Sigmoid colon (tissue), 7 donors: Measurements from ENCODE around the gene LMF1. TPM values are rescaled to one million over a fixed set of nuclear protein-coding genes. Genes with fewer than 3 reads are reported as not detected.

Experiments used
- DNase-seq: peaks from one replicate; pipeline ENCODE4 v3.0.0-alpha.2; 2019
- H3K27ac ChIP-seq, 4 donors: fragments of 200-600 bp; sonication (generic); one replicate each; pipeline ENCODE4 v1.5.1; 2016 to 2019; ENCODE audit warnings: mild to moderate bottlenecking in 1 of 4
- H3K27me3 ChIP-seq, 3 donors: fragments of 200-600 bp; sonication (generic); one replicate each; pipeline ENCODE4 v1.5.1; 2019; ENCODE audit warnings: mild to moderate bottlenecking in 1 of 3
- H3K36me3 ChIP-seq, 4 donors: fragments of 200-600 bp; sonication (generic); one replicate each; pipeline ENCODE4 v1.5.1; 2016 to 2019
- H3K4me1 ChIP-seq, 4 donors: fragments of 200-600 bp; sonication (generic); one replicate each; pipeline ENCODE4 v1.5.1; 2017 to 2019
- H3K4me3 ChIP-seq, 4 donors: fragments of 200-600 bp; sonication (generic); one replicate each; pipeline ENCODE4 v1.5.1; 2017 to 2019; ENCODE audit warnings: mild to moderate bottlenecking in 2 of 4, moderate library complexity in 1 of 4
- H3K9me3 ChIP-seq, 4 donors: fragments of 200-600 bp in 3 of 4; sonication (generic) in 3 of 4; one replicate each; pipeline versions ENCODE4 v1.5.1 to v1.6.1; 2013 to 2019
- EP300 ChIP-seq, 4 donors: sonication (generic); formaldehyde crosslinking; IDR thresholded peaks; one replicate each; pipeline ENCODE4 v1.6.1; 2017; ENCODE audit warnings: antibody characterized with exemption in 4 of 4
- POLR2A ChIP-seq, 2 donors: fragments of 450-650 bp; IDR thresholded peaks; one replicate each; pipeline ENCODE4 v1.6.1; 2016; ENCODE audit warnings: antibody characterized with exemption in 2 of 2, mild to moderate bottlenecking in 2 of 2, moderate library complexity in 2 of 2
- POLR2AphosphoS5 ChIP-seq, 4 donors: sonication (generic); formaldehyde crosslinking; IDR thresholded peaks; one replicate each; pipeline ENCODE4 v1.6.1; 2017; ENCODE audit warnings: antibody characterized with exemption in 4 of 4
- WGBS, 2 donors: extraction: QIAGEN DNeasy Blood & Tissue Kit; methylation state at CpG; one replicate each; pipeline ENCODE4 v1.1.7; 2013; 5-methylcytosine and 5-hydroxymethylcytosine counted together
- intact Hi-C: fragments of 100-400 bp; cut with DNase I; formaldehyde crosslinking; loops from one replicate; pipeline ENCODE4 v1.15.1; 2023
- polyA plus RNA-seq, 3 donors: library from polyadenylated mRNA; stranded (reverse); fragments of 200-250 nt; gene quantifications; one replicate each; pipeline ENCODE4 v1.2.3, GENCODE V29; 2013
- total RNA-seq, 4 donors: library from RNA; depleted of rRNA; stranded (reverse); fragments of >200 nt; gene quantifications; one replicate each; pipeline ENCODE4 v1.1.0, GENCODE V29; 2016
- TF ChIP-seq, protein P1 (sequence below), 4 experiments: fragments of 450-650 bp in 3 of 4; fragments of 200-600 bp in 1 of 4; IDR thresholded peaks; one replicate each; pipeline ENCODE4 v1.5.1; 2016 to 2019; ENCODE audit warnings: antibody characterized with exemption in 4 of 4, mild to moderate bottlenecking in 3 of 4, moderate library complexity in 2 of 4
- donor health status: healthy with polysubstance abuse.
- donor health status: Bipolar disorder and iron deficiency.
- donor health status: healthy.

LMF1 gene
- total and polyA plus RNA-seq, 7 donors = 1.2 to 34.1 (median 19.9) TPM

DNA sequence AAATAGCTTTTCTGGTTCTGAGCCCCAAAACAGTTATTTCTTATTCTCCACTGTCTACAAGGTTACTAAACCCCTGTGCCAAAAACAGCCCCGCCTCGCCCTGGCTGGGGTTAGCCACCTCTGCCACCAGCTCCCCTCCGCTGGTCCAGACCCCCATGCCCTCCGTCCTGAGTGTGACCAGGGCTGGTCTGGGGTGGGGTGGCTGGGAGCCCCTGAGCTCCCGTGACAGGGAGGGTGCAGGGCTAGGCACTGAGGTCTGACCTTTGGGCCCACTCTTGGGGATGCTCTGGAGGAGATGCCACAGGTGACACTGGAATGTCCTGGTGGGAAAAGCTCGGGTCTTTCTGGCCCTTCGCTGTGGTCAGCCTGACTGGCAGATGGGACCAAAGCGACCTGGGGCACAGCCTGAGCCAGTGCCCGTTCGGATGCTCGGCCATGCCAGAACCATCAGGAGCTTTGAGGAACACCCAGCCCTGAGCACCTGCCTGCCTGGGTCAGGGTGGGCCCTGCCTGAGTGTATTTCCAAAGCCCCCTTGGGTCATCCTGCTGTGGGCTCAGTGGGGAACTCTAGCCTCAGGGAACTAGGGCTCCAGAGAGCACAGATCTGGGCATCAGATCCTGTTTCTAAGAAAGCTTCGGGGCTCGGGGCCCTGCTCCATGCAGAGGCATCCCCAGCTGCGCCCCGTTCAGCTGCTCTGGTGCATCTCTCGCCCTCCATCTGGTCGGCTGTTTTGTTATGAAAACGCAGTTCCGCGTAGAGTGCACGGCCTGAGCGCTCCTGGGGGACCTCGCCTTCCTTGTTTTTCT lies 98.1 kb downstream of the LMF1 start:
- intact Hi-C loops = no loop called here
- TF ChIP-seq EP300 (IDR thresholded peaks at IDR 0.05) (no peak), POLR2A (IDR thresholded peaks at IDR 0.05) (no peak), POLR2AphosphoS5 (IDR thresholded peaks at IDR 0.05) (no peak)
- TF ChIP-seq, protein P1, sequence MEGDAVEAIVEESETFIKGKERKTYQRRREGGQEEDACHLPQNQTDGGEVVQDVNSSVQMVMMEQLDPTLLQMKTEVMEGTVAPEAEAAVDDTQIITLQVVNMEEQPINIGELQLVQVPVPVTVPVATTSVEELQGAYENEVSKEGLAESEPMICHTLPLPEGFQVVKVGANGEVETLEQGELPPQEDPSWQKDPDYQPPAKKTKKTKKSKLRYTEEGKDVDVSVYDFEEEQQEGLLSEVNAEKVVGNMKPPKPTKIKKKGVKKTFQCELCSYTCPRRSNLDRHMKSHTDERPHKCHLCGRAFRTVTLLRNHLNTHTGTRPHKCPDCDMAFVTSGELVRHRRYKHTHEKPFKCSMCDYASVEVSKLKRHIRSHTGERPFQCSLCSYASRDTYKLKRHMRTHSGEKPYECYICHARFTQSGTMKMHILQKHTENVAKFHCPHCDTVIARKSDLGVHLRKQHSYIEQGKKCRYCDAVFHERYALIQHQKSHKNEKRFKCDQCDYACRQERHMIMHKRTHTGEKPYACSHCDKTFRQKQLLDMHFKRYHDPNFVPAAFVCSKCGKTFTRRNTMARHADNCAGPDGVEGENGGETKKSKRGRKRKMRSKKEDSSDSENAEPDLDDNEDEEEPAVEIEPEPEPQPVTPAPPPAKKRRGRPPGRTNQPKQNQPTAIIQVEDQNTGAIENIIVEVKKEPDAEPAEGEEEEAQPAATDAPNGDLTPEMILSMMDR (IDR thresholded peaks at IDR 0.05) = no peak
- H3K9me3 ChIP-seq = no peaks in the 10 kb centered on the region
- no peak overlapping the region for H3K4me3 ChIP-seq
- H3K27ac ChIP-seq = no peak overlapping the region
- WGBS, 2 donors = 86 to 94% methylated on average over 23 of the region's 23 CpGs
- H3K27me3 ChIP-seq = no peaks in the 10 kb centered on the region
- peak; percentile 49 for DNase-seq
- H3K4me1 ChIP-seq = no peaks in the 10 kb centered on the region
- peaks cover 0 to 55% (median 19%) of the 10 kb centered on the region in 4 donors for H3K36me3 ChIP-seq

GRCh38 chr16:871562-872345 lies 99.0 kb downstream of the LMF1 start:
- H3K9me3 ChIP-seq = no peaks in the 10 kb centered on the region
- no peak overlapping the region for H3K4me3 ChIP-seq
- H3K4me1 ChIP-seq = no peaks in the 10 kb centered on the region
- H3K27me3 ChIP-seq = no peaks in the 10 kb centered on the region
- 85 to 94% methylated on average over 30 of the region's 30 CpGs for WGBS, 2 donors
- TF ChIP-seq POLR2A (IDR thresholded peaks at IDR 0.05) = no peak
- no peak for TF ChIP-seq EP300 (IDR thresholded peaks at IDR 0.05)
- TF ChIP-seq, protein P1 (IDR thresholded peaks at IDR 0.05) = no peak
- TF ChIP-seq POLR2AphosphoS5 (IDR thresholded peaks at IDR 0.05) = no peak
- intact Hi-C loops = no loop called here
- peak; percentile 60 for DNase-seq
- peaks cover 0 to 63% (median 19%) of the 10 kb centered on the region in 4 donors for H3K36me3 ChIP-seq
- H3K27ac ChIP-seq = no peak overlapping the region

DNA sequence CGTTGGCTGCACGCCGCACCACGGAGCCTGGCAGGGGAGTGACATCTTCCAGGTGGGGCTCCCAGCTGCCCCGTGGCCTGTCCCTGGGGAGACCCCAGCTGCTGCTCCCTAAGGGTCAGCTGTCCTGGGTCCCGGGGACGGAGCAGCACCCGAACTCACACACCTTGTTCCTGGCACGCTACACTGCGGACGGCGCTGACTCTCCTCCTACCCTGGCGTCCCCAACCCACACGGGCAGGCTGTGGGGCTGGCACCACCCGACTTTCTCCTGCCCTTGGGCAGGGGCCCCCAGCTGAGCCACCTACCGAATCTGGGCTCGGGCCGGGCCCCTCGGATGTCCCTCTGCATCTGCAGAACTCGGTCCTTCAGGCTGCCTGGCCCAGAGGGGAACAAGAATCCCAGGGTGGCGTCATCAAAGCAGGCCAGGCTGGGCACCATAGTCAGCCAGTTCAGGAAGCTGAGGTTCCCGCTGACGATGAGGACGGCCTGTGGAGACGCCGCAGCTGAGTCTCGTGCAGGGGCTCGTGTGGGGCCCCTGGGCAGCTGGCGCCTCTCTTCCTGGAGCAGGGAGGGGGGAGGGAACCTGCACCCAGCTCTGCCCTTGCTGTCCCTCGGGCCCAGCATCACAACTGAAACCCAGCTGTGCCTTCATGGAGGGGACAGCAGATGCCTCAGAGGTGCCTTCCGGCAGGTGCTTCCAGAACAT lies 99.8 kb downstream of the LMF1 start:
- Histone ChIP-seq H3K9me3 (no peaks in the 10 kb centered on the region), H3K4me3 (no peak overlapping the region), H3K27ac (no peak overlapping the region), H3K36me3 (peaks cover 0 to 63% (median 16%) of the 10 kb centered on the region in 4 donors), H3K27me3 (no peaks in the 10 kb centered on the region), H3K4me1 (no peaks in the 10 kb centered on the region)
- peak; percentile 64 for DNase-seq
- TF ChIP-seq POLR2A (IDR thresholded peaks at IDR 0.05) = no peak
- WGBS, 2 donors = 79 to 93% methylated on average over 31 of the region's 31 CpGs
- intact Hi-C loops = no loop called here

DNA sequence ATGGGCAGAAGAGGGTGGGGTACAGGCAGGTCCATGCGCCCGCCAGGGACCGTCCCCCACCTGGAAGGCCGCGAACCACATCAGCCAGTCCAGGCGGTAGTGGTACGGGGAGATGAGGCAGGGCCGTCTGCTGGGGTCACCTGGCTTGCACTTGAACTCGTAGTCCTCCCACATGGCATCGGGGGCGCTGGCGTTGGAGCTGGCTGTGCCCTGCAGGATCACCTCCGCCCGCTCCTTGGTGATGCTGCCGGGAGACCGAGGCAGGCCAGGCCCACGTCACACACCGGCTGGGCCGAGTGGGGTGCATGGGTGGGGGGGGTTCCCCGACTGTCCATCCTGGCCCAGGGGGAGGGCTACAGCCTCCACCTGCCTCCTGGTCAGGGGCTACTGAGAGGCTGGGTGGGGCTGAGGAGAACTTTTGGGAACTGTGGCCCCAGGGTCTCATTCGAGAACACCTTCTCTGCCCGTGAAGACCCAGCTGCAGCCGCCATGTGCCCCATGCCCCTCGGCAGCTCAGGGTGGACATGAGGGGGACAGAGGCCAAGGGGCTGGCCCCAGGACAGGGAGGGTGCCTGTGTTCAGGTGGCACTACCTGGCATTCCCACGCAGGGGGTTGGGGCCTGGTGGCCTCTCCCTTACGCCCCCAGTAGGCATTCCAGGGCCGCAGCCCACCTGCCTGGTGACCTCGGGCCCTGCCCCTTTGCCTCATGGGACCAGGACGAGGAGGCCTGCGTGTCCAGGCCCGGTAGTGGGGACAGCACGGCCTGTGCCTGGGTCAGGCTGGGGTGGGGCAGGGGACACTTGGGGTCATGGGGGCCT lies 100.8 kb downstream of the LMF1 start:
- no peaks in the 10 kb centered on the region for H3K27me3 ChIP-seq
- peak; percentile 66 for DNase-seq
- H3K27ac ChIP-seq = no peak overlapping the region
- H3K36me3 ChIP-seq = peaks cover 0 to 58% (median 13%) of the 10 kb centered on the region in 4 donors
- H3K4me1 ChIP-seq = no peaks in the 10 kb centered on the region
- 95 to 96% methylated on average over 32 of the region's 32 CpGs for WGBS, 2 donors
- intact Hi-C loops = no loop called here
- TF ChIP-seq POLR2AphosphoS5 (IDR thresholded peaks at IDR 0.05) = no peak
- no peak for TF ChIP-seq EP300 (IDR thresholded peaks at IDR 0.05)
- TF ChIP-seq, protein P1 (IDR thresholded peaks at IDR 0.05) = no peak
- no peak for TF ChIP-seq POLR2A (IDR thresholded peaks at IDR 0.05)
- H3K4me3 ChIP-seq = no peak overlapping the region
- H3K9me3 ChIP-seq = no peaks in the 10 kb centered on the region
